ENCODE data around the gene FMN1.

DNA sequence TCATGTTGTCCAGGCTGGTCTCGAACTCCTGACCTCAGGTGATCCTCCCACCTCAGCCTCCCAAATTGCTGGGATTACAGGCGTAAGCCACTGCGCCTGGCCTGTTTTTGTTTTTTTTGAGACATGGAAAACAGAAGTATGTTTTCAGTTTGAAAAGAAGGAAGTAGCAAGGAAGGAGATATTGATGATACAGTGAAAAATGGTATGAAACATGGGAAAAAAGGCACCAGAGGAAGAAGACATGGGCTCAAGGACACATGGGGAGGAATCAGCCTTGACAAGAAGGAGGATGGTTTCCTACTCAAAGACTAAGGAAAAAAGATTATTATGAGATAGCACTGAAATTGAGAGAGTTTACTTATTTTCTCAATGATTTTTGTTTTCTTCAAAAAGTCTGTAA is 30.7 kb downstream of the FMN1 start:
- TF ChIP-seq GATA2 (IDR thresholded peaks at IDR 0.05; ENCODE audit: low read depth, low read length) = no peak
- TF ChIP-seq GATA3 (IDR thresholded peaks at IDR 0.05; ENCODE audit: low read depth, low read length) = no peak

Data from SH-SY5Y (cell line).